ENCODE results near the gene RPH3AL. TPM values are rescaled to one million over a fixed set of nuclear protein-coding genes. Genes with fewer than 3 reads are reported as not detected.

The RPH3AL gene
- total and polyA plus RNA-seq, 2 of the 8 experiments (the other 6 are each of a cell fraction or from before 2014, with no cell fraction given) = 5.6 to 5.8 TPM

GRCh38 chr17:260031-260791 is 92.4 kb downstream of the RPH3AL start:
- H4K5ac ChIP-seq (ENCODE audit: insufficient read length, low read depth, low read length) = peak overlapping the region; percentile 20

More at GRCh38 chr17:260031-260791, 92.4 kb downstream of the RPH3AL start:
- peak overlapping the region; percentile 73 for H2BK120ac ChIP-seq (replicated peaks; ENCODE audit: low read depth, low read length)
- no peaks in the 10 kb centered on the region for H4K20me1 ChIP-seq (replicated peaks in 1 of 2; ENCODE audit: control insufficient read depth in 1 of 2, insufficient read depth in 2 of 2, low read length in 2 of 2)
- POLR2A ChIA-PET (ENCODE audit: partially characterized antibody) = interaction anchor here (0.6 to 2.0 kb wide), 4 partner anchors 10 to 23 kb away, joined by 3 to 5 read pairs (median 4); no protein-coding TSS in a partner anchor
- 40% methylated on average over 15 of the region's 15 CpGs; no CpG with 5 or more reads in 1 of the 2 experiments for WGBS, 2 experiments (ENCODE audit: extremely low coverage in 1 of 2, insufficient coverage in 1 of 2, insufficient read length in 1 of 2, insufficient replicate concordance in 2 of 2, low coverage in 1 of 2, low lambda C conversion rate in 2 of 2, missing lambda C conversion rate in 1 of 2)
- H4K8ac ChIP-seq (ENCODE audit: extremely low read depth, insufficient read depth, low read length) = no peak overlapping the region; the same call in none of the 2 replicates
- H2BK20ac ChIP-seq (ENCODE audit: low read length) = peak overlapping the region; percentile 89; the same call in 1 of the 2 replicates
- H3K9ac ChIP-seq (replicated peaks in 1 of 4; ENCODE audit: extremely low read depth in 1 of 4, low read depth in 3 of 4, low read length in 3 of 4) = no peak overlapping the region
- peaks cover 9 to 21% (median 17%) of the 10 kb centered on the region in 4 experiments for H3K4me1 ChIP-seq (replicated peaks in 1 of 4; ENCODE audit: control insufficient read depth in 3 of 4, insufficient read depth in 4 of 4, low read length in 3 of 4)
- peaks cover 0 to 3% of the 10 kb centered on the region in 2 experiments; a peak in 1 of 4 replicates for H3K9me3 ChIP-seq (ENCODE audit: insufficient read depth in 2 of 2, low read depth in 1 of 2, low read length in 1 of 2)
- H3K79me2 ChIP-seq (ENCODE audit: control insufficient read depth in 1 of 2, insufficient read depth in 2 of 2, low read length in 2 of 2) = no peaks in the 10 kb centered on the region
- no peak for TF ChIP-seq POLR2AphosphoS5 (IDR thresholded peaks at IDR 0.05; ENCODE audit: low read depth, low read length)
- TF ChIP-seq E2F6 (IDR thresholded peaks at IDR 0.05) = peak; percentile 79; the same call in 1 of the 2 replicates
- no peak for TF ChIP-seq CREB1 (IDR thresholded peaks at IDR 0.05)
- no peak for TF ChIP-seq ASH2L (IDR thresholded peaks at IDR 0.05; ENCODE audit: low read length)
- peak; percentile 17 for TF ChIP-seq KDM4A (IDR thresholded peaks at IDR 0.05; ENCODE audit: low read depth, low read length, severe bottlenecking)
- TF ChIP-seq CHD2 (IDR thresholded peaks at IDR 0.05; ENCODE audit: low read length) = no peak
- peak; percentile 87 for TF ChIP-seq MAX (IDR thresholded peaks at IDR 0.05)
- TF ChIP-seq SRF (IDR thresholded peaks at IDR 0.05; ENCODE audit: low read depth, low read length) = no peak
- no peak for TF ChIP-seq CHD1 (IDR thresholded peaks at IDR 0.05; ENCODE audit: low read depth, low read length)
- TF ChIP-seq JUND (IDR thresholded peaks at IDR 0.05; ENCODE audit: low read length) = no peak
- no peaks in the 10 kb centered on the region for H3K36me3 ChIP-seq (ENCODE audit: control insufficient read depth in 2 of 4, insufficient read depth in 4 of 4, low read length in 3 of 4)
- H3K4ac ChIP-seq (replicated peaks; ENCODE audit: insufficient read length, low read depth, low read length) = peak overlapping the region; percentile 47
- H2AK5ac ChIP-seq (ENCODE audit: low read depth, low read length) = peak overlapping the region; percentile 24; the same call in 1 of the 2 replicates
- H3K27ac ChIP-seq (ENCODE audit: low read depth, low read length) = no peak overlapping the region
- peak overlapping the region; percentile 19; the same call in 1 of the 2 replicates for H2AFZ ChIP-seq (ENCODE audit: low read length)
- peak overlapping the region; percentile 91 for H2BK5ac ChIP-seq (ENCODE audit: low read depth, low read length)
- H2BK15ac ChIP-seq (ENCODE audit: low read length) = peak overlapping the region; percentile 29
- CTCF ChIA-PET (ENCODE audit: partially characterized antibody) = interaction anchor here (0.7 to 2.1 kb wide), 12 partner anchors 10 to 111 kb away, joined by 3 to 10 read pairs (median 4); no protein-coding TSS in a partner anchor
- H3K56ac ChIP-seq (replicated peaks; ENCODE audit: insufficient read length, low read depth, low read length) = no peak overlapping the region
- H3K23me2 ChIP-seq (ENCODE audit: low read depth, low read length) = no peaks in the 10 kb centered on the region
- H3K79me1 ChIP-seq (ENCODE audit: low read depth, low read length) = no peaks in the 10 kb centered on the region
- peak overlapping the region; percentile 50 to 56 for H3K4me2 ChIP-seq (ENCODE audit: insufficient read depth in 1 of 2, low read depth in 2 of 2, low read length in 2 of 2)
- H2BK12ac ChIP-seq (ENCODE audit: low read depth, low read length) = peak overlapping the region; percentile 99
- H3K18ac ChIP-seq (ENCODE audit: extremely low read depth, low read length) = peak overlapping the region; percentile 92
- FAIRE-seq (no peak), DNase-seq (ENCODE audit: low read depth in 1 of 2, low spot score in 2 of 2) (peak; percentile 3 to 64)
- peak overlapping the region in 3 of 4 experiments; percentile 5 to 36 (median 19); a peak in 3 of 8 replicates for H3K4me3 ChIP-seq (ENCODE audit: extremely low read depth in 1 of 4, insufficient read depth in 2 of 4, low read depth in 3 of 4, low read length in 4 of 4)
- peaks cover 0 to 7% (median 5%) of the 10 kb centered on the region in 4 experiments; a peak in 4 of 7 replicates for H3K27me3 ChIP-seq (replicated peaks in 1 of 4; ENCODE audit: control insufficient read depth in 3 of 4, extremely low read depth in 1 of 4, insufficient read depth in 3 of 4, low read length in 3 of 4)
- no peak overlapping the region for H3K14ac ChIP-seq (ENCODE audit: insufficient read length)
- no peak overlapping the region for H3K23ac ChIP-seq (ENCODE audit: insufficient read length)
- H4K91ac ChIP-seq (replicated peaks; ENCODE audit: insufficient read length, low read length) = peak overlapping the region; percentile 90

Data from H1 (cell line).